SK-N-SH treated with all-trans-retinoic acid at 6 μM for 48 hours (cell line): Measurements from ENCODE around the gene UTS2B.

Experiments used
- ATAC-seq: fragments of 200-7000 bp; cut with Tn5 transposase; 3 replicates; pipeline ENCODE4 v1.9.1; 2020; ENCODE audit warnings: mild to moderate bottlenecking, moderate library complexity
- ARNTL ChIP-seq: fragments of 450-650 bp; formaldehyde crosslinking; IDR thresholded peaks from 2 replicates; pipeline ENCODE4 v1.5.0; 2020; ENCODE audit warnings: low read depth, mild to moderate bottlenecking, moderate library complexity, borderline replicate concordance
- BACH2 ChIP-seq: fragments of 250-450 bp; sonication (Bioruptor Pico); IDR thresholded peaks from 2 replicates; pipeline ENCODE4 v1.9.0; 2021; ENCODE audit warnings: mild to moderate bottlenecking, borderline replicate concordance
- CREB5 ChIP-seq: fragments of 250-450 bp; sonication (Bioruptor Pico); IDR thresholded peaks from 2 replicates; pipeline ENCODE4 v1.5.1; 2020; ENCODE audit warnings: low read depth, mild to moderate bottlenecking, moderate library complexity
- CSDC2 ChIP-seq: fragments of 250-450 bp; sonication (Bioruptor Pico); IDR thresholded peaks from 2 replicates; pipeline ENCODE4 v1.5.0; 2020; ENCODE audit warnings: mild to moderate bottlenecking, moderate library complexity
- CSRNP3 ChIP-seq: fragments of 250-450 bp; sonication (Bioruptor Pico); IDR thresholded peaks from 2 replicates; pipeline ENCODE4 v1.5.1; 2021; ENCODE audit warnings: mild to moderate bottlenecking, moderate library complexity
- OSR1 ChIP-seq: fragments of 250-450 bp; sonication (Bioruptor Pico); IDR thresholded peaks from 2 replicates; pipeline ENCODE4 v1.8.0; 2022; ENCODE audit warnings: moderate library complexity, mild to moderate bottlenecking, inconsistent platforms
- PATZ1 ChIP-seq: fragments of 250-450 bp; sonication (Bioruptor Pico); IDR thresholded peaks from 2 replicates; pipeline ENCODE4 v1.8.0; 2020; ENCODE audit warnings: mild to moderate bottlenecking, moderate library complexity, borderline replicate concordance
- POU6F1 ChIP-seq: fragments of 250-450 bp; sonication (Bioruptor Pico); IDR thresholded peaks from 2 replicates; pipeline ENCODE4 v1.8.0; 2021; ENCODE audit warnings: low read depth, mild to moderate bottlenecking, moderate library complexity, borderline replicate concordance
- PPARA ChIP-seq: fragments of 250-450 bp; sonication (Bioruptor Pico); IDR thresholded peaks from 2 replicates; pipeline ENCODE4 v1.5.0; 2020; ENCODE audit warnings: mild to moderate bottlenecking, borderline replicate concordance
- RARB ChIP-seq: fragments of 250-450 bp; sonication (Bioruptor Pico); IDR thresholded peaks from 2 replicates; pipeline ENCODE4 v1.8.0; 2021; ENCODE audit warnings: mild to moderate bottlenecking, moderate library complexity
- TCF4 ChIP-seq: fragments of 250-450 bp; sonication (Bioruptor Pico); IDR thresholded peaks from 2 replicates; pipeline ENCODE4 v1.8.0; 2021; ENCODE audit warnings: mild to moderate bottlenecking, moderate library complexity, borderline replicate concordance
- TOX ChIP-seq: fragments of 250-450 bp; sonication (Bioruptor Pico); IDR thresholded peaks from 2 replicates; pipeline ENCODE4 v1.8.0; 2021; ENCODE audit warnings: mild to moderate bottlenecking, moderate library complexity, borderline replicate concordance
- TSHZ2 ChIP-seq: fragments of 250-450 bp; sonication (Bioruptor Pico); IDR thresholded peaks from 2 replicates; pipeline ENCODE4 v1.5.0; 2020; ENCODE audit warnings: mild to moderate bottlenecking, moderate library complexity
- ZFP3 ChIP-seq: fragments of 250-450 bp; sonication (Bioruptor Pico); IDR thresholded peaks from 2 replicates; pipeline ENCODE4 v1.5.0; 2020; ENCODE audit warnings: mild to moderate bottlenecking, moderate library complexity
- ZFP30 ChIP-seq: fragments of 450-650 bp; formaldehyde crosslinking; IDR thresholded peaks from 2 replicates; pipeline ENCODE4 v1.5.0; 2022; ENCODE audit warnings: mild to moderate bottlenecking, moderate library complexity
- ZNF565 ChIP-seq: fragments of 450-650 bp; formaldehyde crosslinking; conservative IDR thresholded peaks from 2 replicates; pipeline ENCODE4 v1.5.0; 2020; ENCODE audit warnings: low read depth, mild to moderate bottlenecking, moderate library complexity
- ZNF8 ChIP-seq: fragments of 450-650 bp; formaldehyde crosslinking; IDR thresholded peaks from 2 replicates; pipeline ENCODE4 v1.5.0; 2020; ENCODE audit warnings: mild to moderate bottlenecking, moderate library complexity

UTS2B gene

GRCh38 chr3:191256405-191256804, 73.9 kb downstream of the UTS2B start:
- TF ChIP-seq RARB (CRISPR knock-in tag): no peak
- ATAC-seq: no peak

- ATAC-seq: no peak; the same call in 2 of the 3 replicates
- TF ChIP-seq PPARA: no peak
- no peak for TF ChIP-seq TSHZ2
- no peak for TF ChIP-seq ZNF8 (CRISPR knock-in tag)
- no peak for TF ChIP-seq PATZ1
- TF ChIP-seq POU6F1 (CRISPR knock-in tag): no peak
- TF ChIP-seq OSR1: no peak
- TF ChIP-seq TCF4 (CRISPR knock-in tag): no peak
- TF ChIP-seq ARNTL (CRISPR knock-in tag): no peak
- TF ChIP-seq RARB (CRISPR knock-in tag): no peak
- no peak for TF ChIP-seq ZNF565 (CRISPR knock-in tag)
- TF ChIP-seq CSDC2 (CRISPR knock-in tag): no peak
- no peak for TF ChIP-seq TOX (CRISPR knock-in tag)
- TF ChIP-seq BACH2 (CRISPR knock-in tag): no peak
Measured at GRCh38 chr3:191255156-191255555, 75.2 kb downstream of the UTS2B start.

GRCh38 chr3:191254098-191254873, 76.0 kb downstream of the UTS2B start:
- no peak for TF ChIP-seq ZNF565 (CRISPR knock-in tag)
- no peak for TF ChIP-seq ZFP30 (CRISPR knock-in tag)
- TF ChIP-seq CSRNP3: no peak
- no peak for TF ChIP-seq TSHZ2
- no peak for TF ChIP-seq ZNF8 (CRISPR knock-in tag)
- TF ChIP-seq ARNTL (CRISPR knock-in tag): no peak
- TF ChIP-seq CREB5 (CRISPR knock-in tag): no peak
- no peak for TF ChIP-seq PATZ1
- TF ChIP-seq POU6F1 (CRISPR knock-in tag): no peak
- TF ChIP-seq ZFP3: no peak
- TF ChIP-seq, all 23 proteins: peak for 0
- no peak for ATAC-seq
